ENCODE data around the gene AATK. TPM values are rescaled to one million over a fixed set of nuclear protein-coding genes. Genes with fewer than 3 reads are reported as not detected.
"Not testable (repeated sequence)": the region's sequence is repeated elsewhere in the genome, so short reads cannot be mapped to it uniquely, and the experiment has no call there.

Gene AATK
- total RNA-seq, 1 donor from 2014 or later, result 1.4 TPM

DNA sequence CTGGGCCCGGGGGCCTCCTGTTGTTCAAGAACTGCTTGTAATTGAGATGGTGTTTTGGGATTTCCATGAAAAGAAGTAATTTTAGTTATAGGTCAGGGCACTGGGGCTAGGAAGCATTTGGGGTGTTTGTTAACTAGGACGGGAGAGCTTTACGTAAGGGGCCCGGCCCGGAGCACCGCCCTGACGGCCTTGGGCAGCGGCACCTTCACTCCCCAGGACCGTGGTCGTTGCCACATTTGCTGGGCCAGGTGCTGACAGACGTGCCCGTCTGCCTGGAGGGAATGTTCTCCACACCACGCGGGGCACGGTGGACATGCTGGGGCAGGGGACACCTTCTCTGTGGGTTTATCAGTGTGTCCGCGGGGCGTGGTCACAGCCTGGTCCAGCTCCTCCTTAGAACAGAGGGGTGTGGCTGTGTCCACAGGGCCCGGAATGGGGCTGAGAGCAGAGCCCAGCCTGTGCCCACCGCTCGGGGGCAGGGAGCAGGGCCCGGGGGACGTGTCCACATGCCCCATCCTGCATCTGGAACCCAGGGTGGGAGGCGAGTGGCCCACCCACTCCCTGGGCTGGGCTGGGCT lies 73.4 kb downstream of the AATK start:
- DNase-seq (ENCODE audit: low spot score), result no peak

DNA sequence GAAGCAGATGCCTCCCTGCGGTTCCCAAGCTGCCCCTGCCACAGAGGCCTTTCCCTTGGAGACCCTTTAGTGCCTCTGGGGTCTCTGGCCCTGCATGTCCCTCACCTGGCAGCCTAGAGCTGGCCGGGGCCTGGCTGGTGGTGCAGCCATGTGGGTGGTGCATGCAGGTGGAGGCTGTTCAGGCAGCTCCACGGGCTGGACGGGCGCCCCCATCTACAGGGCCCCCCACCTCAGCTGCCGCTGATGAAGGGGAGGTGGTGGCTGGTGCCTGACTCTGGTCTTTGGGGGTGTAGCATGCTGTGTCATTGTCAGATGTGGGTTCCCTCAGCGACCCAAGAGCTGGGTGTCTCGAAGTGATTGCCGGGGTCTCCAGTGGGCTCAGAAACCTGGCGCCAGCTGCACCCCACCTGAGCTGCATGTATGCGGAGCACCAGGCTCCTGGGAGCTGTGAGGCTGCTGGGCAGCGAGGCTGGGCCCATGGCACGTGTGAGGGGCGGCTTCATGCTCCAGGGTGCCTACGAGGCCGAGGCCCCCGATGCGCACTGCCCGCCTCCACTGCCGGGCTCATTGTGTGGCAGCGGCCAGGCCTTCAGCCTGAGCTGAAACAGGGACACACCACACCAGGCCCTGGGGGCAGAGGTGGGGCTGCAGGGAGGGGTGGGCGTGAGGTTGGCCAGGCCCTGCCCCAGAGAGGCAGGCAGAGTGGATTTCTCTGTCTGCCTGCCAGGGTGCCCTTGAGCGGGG lies 74.1 kb downstream of the AATK start:
- DNase-seq (ENCODE audit: low spot score), result no peak

DNA sequence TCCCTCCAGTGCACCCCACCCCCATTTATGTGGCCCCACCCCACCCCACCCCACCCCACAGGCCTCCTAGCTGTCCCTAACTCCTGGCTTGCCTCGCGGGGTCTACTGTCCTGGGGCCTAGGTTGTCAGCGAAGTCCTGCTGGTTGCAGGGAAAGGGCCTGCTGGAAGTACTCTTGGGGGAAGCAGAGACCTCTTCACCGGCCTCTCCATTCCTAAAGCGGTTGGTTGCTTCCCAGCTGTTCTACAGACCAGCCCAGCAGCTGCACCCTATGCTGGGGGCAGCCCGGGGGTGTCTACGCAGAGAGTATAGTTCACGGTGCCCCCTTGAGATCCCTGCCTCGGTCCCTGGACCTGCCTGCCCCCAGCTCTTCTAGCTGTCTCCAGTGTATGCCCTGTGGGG lies 74.9 kb downstream of the AATK start:
- DNase-seq (ENCODE audit: low spot score), result no peak

DNA sequence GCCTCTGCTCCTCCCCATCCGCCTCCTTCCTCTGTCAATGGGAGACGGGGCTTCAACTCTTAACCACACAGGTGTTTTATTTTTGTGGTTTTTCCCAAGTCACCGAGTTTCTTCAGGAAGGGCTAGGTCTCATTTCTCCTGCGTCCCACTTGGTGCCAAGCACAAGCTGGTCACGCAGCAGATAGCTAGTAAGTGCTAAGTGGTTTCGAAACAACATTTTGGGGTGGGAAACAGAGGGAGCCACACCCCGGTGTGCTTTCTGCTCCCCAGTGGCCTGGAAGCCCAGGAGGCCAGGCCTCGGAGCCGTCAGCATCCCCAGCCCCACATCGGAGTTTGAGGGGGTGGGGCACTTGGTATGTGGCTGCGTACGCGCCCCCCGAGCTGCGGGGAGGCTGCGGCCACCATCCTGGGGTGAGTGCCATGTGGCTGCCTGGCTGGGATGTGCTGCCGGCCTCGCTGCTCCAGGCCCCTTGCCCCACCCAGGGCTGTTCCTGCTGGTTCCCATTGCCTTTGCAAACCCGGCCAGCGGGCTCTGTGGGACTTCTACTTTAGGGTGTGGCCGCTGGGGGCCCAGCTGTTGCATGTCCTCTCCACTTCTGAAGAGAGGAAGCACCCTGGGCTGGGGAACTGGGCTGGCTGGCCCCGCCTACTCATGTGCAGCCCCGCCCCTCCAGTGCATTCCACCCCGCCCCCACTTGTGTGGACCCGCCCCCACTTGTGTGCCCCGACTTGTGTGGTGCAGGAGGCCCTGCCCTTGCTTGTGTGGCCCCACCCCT lies 75.5 kb downstream of the AATK start:
- DNase-seq (ENCODE audit: low spot score), result peak; percentile 26

DNA sequence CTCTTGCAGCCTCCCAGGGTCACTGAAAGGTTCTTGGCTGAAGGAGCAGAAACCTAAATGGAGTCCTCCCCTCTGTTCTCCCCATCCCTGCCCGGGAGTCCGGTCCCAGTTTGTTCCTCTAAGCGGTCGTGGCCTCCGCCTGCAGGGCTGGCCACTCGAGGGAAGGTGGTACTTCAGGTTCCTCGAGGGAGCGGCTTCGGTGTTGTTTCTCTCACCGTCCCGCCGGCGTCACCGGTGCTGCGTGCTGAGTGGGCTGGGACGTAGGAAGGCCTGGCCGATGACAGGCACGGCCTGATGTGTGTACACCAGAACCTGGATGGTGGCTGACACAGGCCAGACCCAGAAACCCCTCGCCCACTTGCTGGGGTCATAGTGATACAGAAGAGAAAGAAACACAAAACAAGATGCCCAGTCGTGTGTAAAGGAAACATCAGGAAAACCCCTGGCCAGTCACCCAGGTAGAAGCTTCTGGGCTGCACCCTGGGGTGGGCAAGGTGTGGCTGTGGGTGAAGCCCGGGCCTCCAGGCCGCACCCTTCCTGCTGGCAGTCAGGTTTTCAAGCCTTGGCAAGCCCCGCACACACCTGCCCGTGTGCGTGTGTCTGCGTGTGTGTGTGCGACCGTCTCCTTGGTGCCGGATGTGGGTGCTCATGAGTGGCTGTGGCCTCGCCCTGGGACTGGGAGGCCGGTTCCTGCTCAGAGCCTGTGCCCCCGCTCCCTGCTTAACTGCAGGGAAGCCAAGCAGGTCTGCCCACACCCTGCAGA lies 79.1 kb downstream of the AATK start:
- no peak for DNase-seq (ENCODE audit: low spot score)

DNA sequence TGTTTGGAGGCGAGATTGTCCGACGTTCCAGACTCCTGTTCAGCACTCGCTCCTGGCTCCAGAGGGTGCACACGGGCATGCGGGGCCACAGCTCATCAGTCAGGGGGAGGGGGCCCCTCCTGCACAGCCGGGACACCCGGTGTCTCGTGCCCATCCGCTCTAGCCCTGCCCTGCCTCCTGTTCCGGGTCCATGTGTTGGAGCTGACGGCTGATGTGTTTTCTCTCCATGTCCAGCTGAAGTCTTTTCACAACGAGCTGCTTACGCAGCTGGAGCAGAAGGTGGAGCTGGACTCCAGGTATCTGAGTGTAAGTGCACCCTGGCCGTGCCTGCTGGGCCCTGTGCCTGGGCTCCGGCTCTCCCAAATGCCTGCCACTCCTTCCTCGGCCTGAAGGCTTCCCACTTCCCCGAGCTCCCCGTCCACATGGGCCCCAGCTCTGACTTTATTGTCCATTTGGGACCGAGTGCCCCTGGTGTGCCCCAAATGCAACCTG lies 80.6 kb downstream of the AATK start:
- no peak for DNase-seq (ENCODE audit: low spot score)

DNA sequence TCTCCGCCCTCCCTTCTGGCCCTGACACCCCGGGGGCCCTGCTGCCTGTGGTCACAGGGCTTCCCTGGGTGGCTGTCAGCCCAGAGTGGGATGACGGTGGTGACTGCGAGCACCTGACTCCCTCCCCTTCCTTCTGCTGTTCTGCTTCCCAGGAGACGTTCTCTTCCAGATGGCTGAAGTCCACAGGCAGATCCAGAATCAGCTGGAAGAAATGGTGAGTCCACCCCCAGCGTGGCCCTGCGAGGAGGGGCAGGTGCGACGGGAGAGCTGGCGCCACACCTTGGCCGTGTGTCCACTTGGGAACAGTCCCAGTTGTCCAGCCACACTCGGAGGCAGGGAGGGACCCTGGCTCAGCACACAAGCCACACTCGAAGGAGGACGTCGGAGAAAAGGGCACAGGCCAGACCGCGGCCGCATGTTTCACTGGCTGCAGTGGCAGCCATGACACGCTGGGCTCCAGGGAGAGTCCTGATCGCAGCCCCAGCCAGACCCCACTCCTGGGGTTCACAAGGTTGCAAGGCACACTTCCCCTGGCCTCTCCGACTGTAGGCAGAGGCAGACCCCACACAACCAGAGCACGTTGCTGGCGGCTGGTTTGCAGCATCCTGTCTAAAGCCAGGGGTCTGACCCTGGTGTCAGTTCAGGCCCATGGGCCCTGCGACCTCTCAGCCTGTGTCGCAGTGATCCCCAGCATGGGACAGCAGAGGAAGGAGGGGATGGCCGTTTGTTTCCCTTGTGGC lies 81.2 kb downstream of the AATK start:
- DNase-seq (ENCODE audit: low spot score), result no peak

DNA sequence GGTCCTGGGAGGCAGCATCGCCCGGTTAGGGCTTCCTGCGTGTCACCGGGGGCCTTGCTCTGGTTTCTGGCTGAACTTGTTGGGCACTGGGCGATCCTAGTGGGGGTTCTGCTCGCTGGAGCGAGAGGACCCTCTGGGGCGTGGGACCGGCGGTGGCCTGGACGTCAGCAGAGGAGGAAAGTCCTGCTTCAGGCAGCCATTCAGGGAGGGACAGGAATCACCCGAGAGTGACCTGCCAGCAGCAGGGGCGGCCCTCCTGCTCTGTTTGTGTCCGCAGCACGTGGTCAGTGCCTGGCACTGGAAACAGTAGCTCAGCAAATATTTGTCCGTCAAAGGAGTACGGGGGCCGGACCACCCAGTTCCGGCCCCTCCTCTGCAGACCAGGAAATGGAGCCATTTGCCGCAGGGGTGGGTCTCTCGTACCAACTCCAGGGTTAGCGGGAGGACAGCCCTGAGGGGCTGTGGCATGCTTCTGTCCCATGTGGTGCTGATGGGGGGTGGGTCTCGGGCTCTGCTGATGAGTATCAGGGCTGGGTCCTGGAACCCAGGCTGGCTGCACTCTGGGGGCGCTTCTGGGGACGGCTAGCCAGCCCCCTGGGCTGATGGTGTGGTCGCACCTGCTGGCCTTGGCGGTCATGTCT lies 82.8 kb downstream of the AATK start:
- DNase-seq (ENCODE audit: low spot score), result peak; percentile 29

DNA sequence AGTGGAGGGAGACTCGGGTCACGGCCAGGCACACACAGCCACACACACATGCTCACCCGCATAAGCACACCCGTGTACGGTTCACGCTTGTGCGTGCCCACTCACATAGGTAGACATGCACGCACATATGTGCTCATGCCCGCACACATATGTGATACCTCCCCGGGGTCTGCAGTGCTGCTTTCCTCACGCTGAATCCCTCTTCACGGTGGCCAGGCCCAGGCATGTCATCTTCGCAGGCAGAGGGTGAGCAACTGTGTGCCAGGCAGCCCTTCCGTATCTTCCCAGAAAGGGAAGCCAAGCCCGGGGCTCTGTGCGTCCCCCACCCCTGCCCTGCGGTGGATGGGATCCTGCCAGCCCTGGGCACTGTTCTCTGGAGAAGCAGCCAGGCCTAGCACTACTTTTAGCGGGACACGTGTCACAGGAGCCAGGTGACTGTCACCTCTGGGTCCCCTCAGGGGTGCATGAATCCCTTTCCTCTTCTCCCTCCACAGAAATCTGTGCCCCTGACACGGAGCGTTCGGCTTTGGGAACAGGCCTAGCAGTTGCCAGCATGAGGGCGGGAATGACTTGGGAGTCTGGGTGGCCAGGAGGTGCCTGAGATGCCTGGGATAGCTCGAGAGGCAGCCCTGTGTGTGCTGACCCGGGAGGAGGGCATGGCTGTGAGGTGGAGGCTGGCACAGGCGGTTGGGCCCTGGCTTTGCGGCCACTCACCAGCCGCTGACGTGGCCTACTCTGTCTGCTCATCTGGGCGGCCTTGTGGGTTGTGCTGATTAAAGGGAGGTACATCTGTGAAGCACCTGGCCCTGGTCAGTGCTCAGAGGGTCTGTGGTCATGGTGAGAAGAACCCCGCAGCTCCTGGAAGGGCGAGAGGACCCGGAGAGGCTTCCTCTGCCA lies 83.6 kb downstream of the AATK start:
- DNase-seq (ENCODE audit: low spot score), result no peak

DNA sequence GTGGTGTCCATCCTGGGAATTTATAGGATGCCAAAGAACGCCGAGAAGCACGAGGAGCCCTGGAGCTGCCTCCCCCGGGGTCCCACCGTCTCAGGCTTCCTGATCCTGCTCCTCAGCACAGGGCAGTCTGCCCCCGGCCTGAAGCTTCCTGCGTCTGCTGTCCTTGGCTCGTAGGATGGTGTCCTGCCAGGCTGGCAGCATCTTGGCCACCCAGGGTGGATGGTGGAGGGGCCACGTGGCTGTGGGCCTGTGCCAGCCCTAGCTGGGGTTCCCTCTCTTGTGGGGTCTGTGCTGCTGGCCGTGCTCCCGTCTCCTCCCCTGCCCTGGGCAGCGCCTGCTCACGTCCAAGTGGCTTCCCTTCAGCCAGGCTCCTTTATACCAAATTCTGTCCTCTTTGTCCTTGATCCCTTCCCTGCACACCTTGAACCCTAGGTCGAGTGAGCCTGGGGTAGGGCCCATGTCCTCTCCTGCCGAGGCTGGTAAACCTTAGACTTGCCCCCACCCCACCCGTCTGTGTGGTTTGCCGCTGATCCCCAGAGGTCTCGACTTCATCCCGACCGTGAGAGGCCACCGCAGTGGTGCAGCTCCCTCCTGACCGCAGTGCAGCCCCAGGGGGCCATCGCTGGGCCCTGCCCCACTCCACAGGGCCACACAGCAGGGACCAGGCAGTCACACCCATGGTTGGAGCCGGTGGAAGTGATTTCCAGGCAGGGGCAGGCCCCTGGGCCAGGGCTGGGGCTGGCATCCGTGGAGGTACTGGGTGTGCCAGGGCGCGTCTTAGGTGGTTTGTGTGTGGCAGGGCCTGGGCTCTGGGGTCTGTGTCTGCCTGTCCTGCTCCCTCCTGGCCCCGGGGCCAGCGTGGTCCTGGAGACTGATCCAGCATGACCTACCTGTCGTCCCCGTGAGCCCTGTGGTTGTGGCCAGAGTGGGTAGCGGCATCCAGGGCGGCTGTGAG lies 84.5 kb downstream of the AATK start:
- no peak for DNase-seq (ENCODE audit: low spot score)

DNA sequence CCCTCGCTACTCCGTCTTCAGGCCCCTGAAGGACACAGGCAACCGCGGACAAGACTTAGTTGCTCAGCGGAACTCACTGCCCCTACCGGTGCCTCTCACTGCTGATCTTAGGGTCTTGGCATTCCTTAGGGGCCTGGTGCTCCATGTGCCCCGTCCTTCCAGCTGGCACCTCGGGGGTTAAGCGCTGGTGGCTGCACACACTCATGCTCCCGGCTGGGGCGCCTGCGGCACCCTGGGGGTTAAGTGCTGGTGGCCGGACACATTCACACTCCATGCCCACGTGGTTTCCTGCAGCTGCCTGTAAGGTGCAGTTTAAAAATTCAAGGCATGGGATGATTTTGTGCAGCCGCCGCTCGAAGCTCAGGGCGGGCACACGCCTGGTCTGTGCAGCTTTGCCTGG lies 86.0 kb downstream of the AATK start:
- DNase-seq (ENCODE audit: low spot score), result no peak

DNA sequence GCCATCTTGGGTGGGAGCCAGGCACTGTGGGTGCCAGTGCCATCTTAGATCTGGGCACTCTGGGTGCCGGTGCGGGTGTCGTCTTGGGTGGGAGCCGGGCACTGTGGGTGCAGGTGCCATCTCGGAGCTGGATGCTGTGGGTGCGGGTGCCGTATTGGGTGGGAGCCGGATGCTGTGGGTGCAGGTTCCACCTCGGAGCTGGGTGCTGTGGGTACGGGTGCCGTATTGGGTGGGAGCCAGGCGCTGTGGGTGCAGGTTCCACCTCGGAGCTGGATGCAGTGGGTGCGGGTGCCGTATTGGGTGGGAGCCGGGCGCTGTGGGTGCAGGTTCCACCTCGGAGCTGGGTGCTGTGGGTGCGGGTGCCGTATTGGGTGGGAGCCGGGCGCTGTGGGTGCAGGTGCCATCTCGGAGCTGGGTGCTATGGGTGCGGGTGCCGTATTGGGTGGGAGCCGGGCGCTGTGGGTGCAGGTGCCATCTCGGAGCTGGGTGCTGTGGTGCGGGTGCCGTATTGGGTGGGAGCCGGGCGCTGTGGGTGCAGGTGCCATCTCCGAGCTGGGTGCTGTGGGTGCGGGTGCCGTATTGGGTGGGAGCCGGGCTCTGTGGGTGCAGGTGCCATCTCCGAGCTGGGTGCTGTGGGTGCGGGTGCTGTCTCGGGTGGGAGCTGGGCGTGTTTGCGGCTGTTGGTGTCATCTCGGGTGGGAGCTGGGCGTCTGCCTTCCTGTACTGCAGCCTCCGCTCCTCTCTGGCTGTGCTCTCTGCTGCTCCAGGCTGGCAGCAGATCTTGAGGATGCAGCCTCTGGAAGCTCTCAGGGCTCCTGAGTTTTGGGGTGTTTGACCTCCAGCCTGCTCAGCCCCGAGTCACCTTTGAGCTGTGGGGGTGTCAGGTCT lies 87.8 kb downstream of the AATK start:
- not testable (repeated sequence) for DNase-seq (ENCODE audit: low spot score)

DNA sequence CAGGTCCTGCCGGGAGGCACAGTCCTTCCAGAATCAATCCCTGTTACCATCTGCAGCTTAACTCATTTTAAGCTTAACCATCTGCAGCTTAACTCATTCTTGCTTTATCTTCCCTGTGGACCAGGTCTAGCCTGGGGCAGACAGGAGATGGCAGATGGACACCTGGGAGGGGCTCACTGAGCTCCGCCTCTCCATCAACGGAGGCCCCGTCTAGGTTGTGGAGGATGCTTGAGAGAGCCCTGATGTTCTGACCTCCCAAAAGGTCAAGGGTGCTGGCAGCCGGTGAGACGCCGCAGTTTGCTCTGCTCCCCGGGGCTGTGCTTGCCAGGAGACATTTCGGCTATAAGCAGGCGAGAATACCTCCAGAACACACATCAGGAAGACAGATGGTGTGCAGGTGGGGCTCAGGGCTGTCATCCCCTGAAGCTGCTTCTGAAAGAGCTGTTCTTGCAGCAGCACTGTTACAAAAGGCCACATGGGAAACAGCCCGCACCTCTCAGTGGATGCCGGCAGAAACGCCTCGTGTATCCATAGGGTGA lies 89.8 kb downstream of the AATK start:
- DNase-seq (ENCODE audit: low spot score), result no peak

DNA sequence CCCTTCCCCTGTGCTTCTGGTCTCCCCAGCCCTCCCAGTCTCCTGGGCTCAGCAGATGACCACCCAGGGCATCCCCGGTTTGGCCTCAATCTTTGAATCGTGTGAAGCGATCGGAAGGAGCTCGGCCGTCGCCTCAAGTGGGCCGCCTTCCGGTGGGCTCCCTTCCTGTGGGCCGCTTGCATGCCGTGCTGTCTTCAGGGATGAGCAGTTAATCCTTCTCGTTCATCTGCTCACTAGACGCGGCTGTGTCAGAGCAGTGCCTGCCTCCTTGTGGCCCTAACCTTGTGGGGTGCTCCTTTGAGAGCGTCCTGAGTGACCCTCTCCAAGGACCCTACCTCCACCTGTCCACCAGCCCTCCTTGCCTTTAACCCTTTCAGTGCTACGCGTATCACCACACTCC lies 90.7 kb downstream of the AATK start:
- DNase-seq (ENCODE audit: low spot score), result no peak

DNA sequence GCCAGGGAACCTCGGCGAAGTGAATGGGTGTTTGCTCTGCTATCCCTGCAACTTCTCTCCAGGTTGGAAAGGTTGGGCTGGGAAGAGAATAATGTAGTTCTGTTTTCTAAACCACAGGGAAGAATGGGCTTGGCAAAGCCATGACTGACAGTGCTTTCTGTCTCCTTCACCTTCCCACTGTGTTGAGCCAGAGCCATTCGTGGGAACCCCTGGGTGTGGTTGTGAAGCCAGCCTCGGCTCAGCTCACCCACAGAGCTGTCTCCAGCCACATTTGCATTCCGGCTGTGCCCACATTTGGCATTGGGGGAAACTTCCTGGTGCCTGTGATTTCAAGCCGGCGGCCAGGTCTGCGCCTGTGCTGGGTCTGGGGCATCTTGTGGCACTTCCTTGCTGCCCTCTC lies 91.1 kb downstream of the AATK start:
- no peak for DNase-seq (ENCODE audit: low spot score)

DNA sequence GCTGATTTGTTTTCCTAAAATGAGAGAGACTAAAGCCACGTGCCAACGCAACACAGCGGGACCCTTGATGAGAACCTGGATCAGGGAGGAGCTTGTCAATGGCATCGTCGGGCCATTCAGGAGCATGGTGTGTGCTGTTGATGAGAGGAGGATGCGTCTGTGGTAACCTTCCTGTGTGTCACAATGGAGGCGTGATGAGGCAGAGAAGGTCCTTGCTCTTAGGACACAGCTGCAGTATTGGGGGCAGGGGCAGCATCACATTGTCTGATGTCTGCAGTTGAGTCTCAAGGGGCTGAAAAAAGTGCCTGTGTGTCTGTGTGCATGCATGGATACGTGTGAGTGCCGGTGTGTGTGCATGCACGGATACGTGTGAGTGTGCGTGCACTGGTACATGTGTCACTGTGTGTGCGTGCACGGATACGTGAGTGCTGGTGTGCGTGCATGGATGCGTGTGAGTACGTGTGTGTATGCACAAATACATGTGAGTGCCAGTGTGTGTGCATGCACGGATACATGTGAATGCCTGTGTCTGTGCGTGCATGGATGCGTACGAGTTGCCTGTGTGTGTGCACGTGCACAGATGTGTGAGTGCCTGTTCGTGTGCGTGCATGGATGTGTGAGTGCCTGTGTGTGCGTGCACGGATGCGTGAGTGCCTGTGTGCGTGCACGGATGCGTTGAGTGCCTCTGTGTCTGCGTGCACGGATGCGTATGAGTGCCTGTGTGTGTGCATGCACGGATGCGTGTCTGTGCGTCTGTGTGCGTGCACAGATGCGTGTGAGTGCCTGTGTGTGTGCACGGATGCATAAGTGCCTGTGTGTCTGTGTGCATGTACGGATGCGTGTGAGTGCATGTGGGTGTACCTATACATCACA lies 91.8 kb downstream of the AATK start:
- no peak for DNase-seq (ENCODE audit: low spot score)

All from umbilical cord (tissue), 2 donors.